HepG2 (cell line): ENCODE data around the gene TFCP2L1. TPM values are rescaled to one million over a fixed set of nuclear protein-coding genes. Genes with fewer than 3 reads are reported as not detected.

Experiments
- ATAC-seq: fragments of 200-7000 bp; cut with Tn5 transposase; 3 replicates; pipeline ENCODE4 v1.9.1; 2020; ENCODE audit warnings: mild to moderate bottlenecking, moderate library complexity
- BruUV-seq: library from RNA; stranded (reverse); fragments of 400-500 nt; replicated peaks from 2 replicates; lab custom pipeline; 2021; lab: Mats Ljungman, UMichigan
- CTCF ChIA-PET: fragments of 300-600 bp; formaldehyde crosslinking; extraction: SDS; loops from one replicate; lab custom pipeline; 2021; ENCODE audit warnings: low total read pairs, inconsistent platforms, low intra/inter-chr PET ratio; lab: Yijun Ruan, JAX
- POLR2A ChIA-PET: fragments of 350-600 bp; sonication (Branson Sonifier 250); formaldehyde crosslinking; loops from one replicate; lab custom pipeline; 2020; ENCODE audit warnings: antibody characterized with exemption, inconsistent platforms; lab: Yijun Ruan, JAX
- DNase-seq: peaks from one replicate; pipeline ENCODE4 v3.0.0-alpha.2; 2015; ENCODE audit warnings: low spot score
- FAIRE-seq: peaks from 3 replicates; lab custom pipeline; 2011; peaks lifted over from hg19 to GRCh38; lab: Jason Lieb, UNC
- H2AFZ ChIP-seq: one replicate; pipeline ENCODE4 v1.6.1; 2011; ENCODE audit warnings: low read length, inconsistent platforms
- H3K27ac ChIP-seq: fragments of 300-600 bp; 3 replicates; pipeline ENCODE4 v1.8.0; 2011; ENCODE audit warnings: mixed run types, mild to moderate bottlenecking, mixed read lengths, low read length, inconsistent platforms; ENCODE audit not compliant: insufficient read depth; ENCODE audit errors: extremely low read length
- H3K27me3 ChIP-seq, 2 experiments: fragments of 200-600 bp in 1 of 2; 2 replicates in 1 of 2; 3 replicates in 1 of 2; pipeline versions ENCODE4 v1.6.0 to v1.8.0; 2011; ENCODE audit warnings: low read length in 2 of 2, mild to moderate bottlenecking in 2 of 2, moderate library complexity in 2 of 2, inconsistent platforms in 1 of 2; ENCODE audit not compliant: insufficient read depth in 2 of 2, control insufficient read depth in 1 of 2
- H3K36me3 ChIP-seq, 2 experiments: fragments of 200-600 bp in 1 of 2; replicated peaks in 1 of 2; 2 replicates in 1 of 2; 3 replicates in 1 of 2; pipeline versions ENCODE4 v1.5.1 to v1.8.0; 2011; ENCODE audit warnings: low read length in 2 of 2, inconsistent platforms in 1 of 2; ENCODE audit not compliant: insufficient read depth in 2 of 2, control insufficient read depth in 1 of 2
- H3K4me1 ChIP-seq: 2 replicates; pipeline ENCODE4 v1.5.1; 2012; ENCODE audit warnings: low read length, inconsistent platforms; ENCODE audit not compliant: insufficient read depth
- H3K4me2 ChIP-seq: 2 replicates; pipeline ENCODE4 v1.6.0; 2011; ENCODE audit warnings: low read depth, low read length, inconsistent platforms
- H3K4me3 ChIP-seq, 3 experiments: fragments of 200-600 bp in 1 of 3; sonication (generic), shearing (Covaris generic) in 1 of 3; replicated peaks in 1 of 3; 2 replicates each; pipeline ENCODE4 v1.5.1; 2011 to 2016; ENCODE audit warnings: low read length in 3 of 3, inconsistent platforms in 2 of 3, low read depth in 2 of 3, mild to moderate bottlenecking in 2 of 3, control low read depth in 1 of 3, mixed read lengths in 1 of 3; ENCODE audit not compliant: insufficient read depth in 1 of 3
- H3K79me2 ChIP-seq: one replicate; pipeline ENCODE4 v1.6.1; 2011; ENCODE audit warnings: low read length, inconsistent platforms; ENCODE audit not compliant: insufficient read depth
- H3K9ac ChIP-seq: 2 replicates; pipeline ENCODE4 v1.6.0; 2011; ENCODE audit warnings: mild to moderate bottlenecking, low read depth, low read length, inconsistent platforms; ENCODE audit not compliant: insufficient read depth
- H3K9me3 ChIP-seq: 2 replicates; pipeline ENCODE4 v1.5.1; 2012; ENCODE audit warnings: mild to moderate bottlenecking, low read length
- H4K20me1 ChIP-seq: 2 replicates; pipeline ENCODE4 v1.6.0; 2011; ENCODE audit warnings: inconsistent platforms, mild to moderate bottlenecking, low read length, moderate library complexity; ENCODE audit not compliant: insufficient read depth
- BRD4 ChIP-seq: sonication (generic); formaldehyde crosslinking; IDR thresholded peaks from 2 replicates; pipeline ENCODE4 v1.4.0; 2020; ENCODE audit warnings: missing genetic modification reagents
- EHMT2 ChIP-seq: fragments of 200-600 bp; sonication (generic); IDR thresholded peaks from 2 replicates; pipeline ENCODE4 v1.7.0; 2017; ENCODE audit warnings: antibody characterized with exemption, low read depth, low read length, borderline replicate concordance
- EZH2 ChIP-seq: conservative IDR thresholded peaks from 2 replicates; pipeline ENCODE4 v1.6.1; 2012; ENCODE audit warnings: mild to moderate bottlenecking, low read depth, low read length, moderate library complexity
- GZF1 ChIP-seq: sonication (generic); formaldehyde crosslinking; IDR thresholded peaks from 2 replicates; pipeline ENCODE4 v1.5.1; 2020; ENCODE audit warnings: mild to moderate bottlenecking, missing genetic modification reagents
- HES4 ChIP-seq: sonication (generic); formaldehyde crosslinking; IDR thresholded peaks from 2 replicates; pipeline ENCODE4 v1.9.0; 2021; ENCODE audit warnings: mild to moderate bottlenecking, missing genetic modification reagents, borderline replicate concordance
- JDP2 ChIP-seq: sonication (generic); formaldehyde crosslinking; IDR thresholded peaks from 2 replicates; pipeline ENCODE4 v1.8.1; 2022; ENCODE audit warnings: missing genetic modification reagents, borderline replicate concordance
- MAFK ChIP-seq, 2 experiments: IDR thresholded peaks in 1 of 2; conservative IDR thresholded peaks in 1 of 2; 2 replicates each; pipeline ENCODE4 v1.6.1; 2011; ENCODE audit warnings: improper control_type of control experiment in 2 of 2, low read length in 2 of 2
- MIER2 ChIP-seq: IDR thresholded peaks from 2 replicates; pipeline ENCODE4 v1.6.1; 2016; ENCODE audit warnings: missing biosample characterization, missing genetic modification reagents
- MXI1 ChIP-seq: IDR thresholded peaks from 3 replicates; pipeline ENCODE4 v1.6.1; 2012; ENCODE audit warnings: low read depth, low read length, inconsistent platforms, borderline replicate concordance
- POGK ChIP-seq: sonication (generic); formaldehyde crosslinking; conservative IDR thresholded peaks from 2 replicates; pipeline ENCODE4 v1.8.0; 2022; ENCODE audit warnings: mild to moderate bottlenecking, moderate library complexity, missing genetic modification reagents
- SRSF9 ChIP-seq: fragments of 200-400 bp; formaldehyde crosslinking; IDR thresholded peaks from 2 replicates; pipeline ENCODE4 v1.6.1; 2018; ENCODE audit warnings: borderline replicate concordance, mild to moderate bottlenecking, low read depth, low read length; ENCODE audit not compliant: insufficient read depth, poor library complexity, severe bottlenecking
- THAP8 ChIP-seq: sonication (generic); formaldehyde crosslinking; IDR thresholded peaks from 2 replicates; pipeline ENCODE4 v1.5.1; 2020; ENCODE audit warnings: missing genetic modification reagents, mild to moderate bottlenecking, borderline replicate concordance
- YY1 ChIP-seq: IDR thresholded peaks from 2 replicates; pipeline ENCODE4 v1.6.1; 2011; ENCODE audit warnings: low read length, low read depth, moderate library complexity, mild to moderate bottlenecking; ENCODE audit not compliant: insufficient read depth, insufficient replicate concordance
- ZBTB7A ChIP-seq: sonication (generic); formaldehyde crosslinking; IDR thresholded peaks from 2 replicates; pipeline ENCODE4 v1.8.0; 2022; ENCODE audit warnings: mild to moderate bottlenecking, missing genetic modification reagents
- ZNF644 ChIP-seq: IDR thresholded peaks from 2 replicates; pipeline ENCODE4 v1.6.1; 2016; ENCODE audit warnings: low read depth
- ZNF703 ChIP-seq: sonication (generic); formaldehyde crosslinking; IDR thresholded peaks from 2 replicates; pipeline ENCODE4 v1.5.1; 2020; ENCODE audit warnings: missing genetic modification reagents, mild to moderate bottlenecking, moderate library complexity, borderline replicate concordance
- WGBS: methylation state at CpG from one replicate; pipeline ENCODE4 v1.1.6; 2017; ENCODE audit warnings: low lambda C conversion rate; 5-methylcytosine and 5-hydroxymethylcytosine counted together
- in situ Hi-C: cut with HindIII; loops from 2 replicates; pipeline ENCODE4 v1.10.0; 2017; ENCODE audit warnings: low pct_unique_long_range_greater_than_20kb; ENCODE audit not compliant: extremely low pct_ligation_motif_present
- intact Hi-C: fragments of 100-400 bp; cut with micrococcal nuclease; formaldehyde crosslinking; loops from one replicate; pipeline ENCODE4 v1.10.0; 2022; ENCODE audit not compliant: unreplicated experiment
- polyA plus RNA-seq, 8 experiments: library from polyadenylated mRNA; depleted of rRNA in 3 of 8; stranded (reverse) in 7 of 8; unstranded in 1 of 8; fragments of >200 nt; fragmentation: Illumina TruSeq in 4 of 8; extraction: Trizol in 4 of 8; gene quantifications; 2 replicates each; pipeline versions ENCODE4 v1.2.1 to v1.2.3, GENCODE V29; 2011 to 2016; ENCODE audit warnings: low read depth in 4 of 8, missing spikeins in 1 of 8, mixed read lengths in 1 of 8; ENCODE audit not compliant: insufficient read depth in 1 of 8
- total RNA-seq, 5 experiments: library from RNA; depleted of rRNA; stranded (reverse); fragments of >200 nt; fragmentation: Illumina TruSeq; extraction: Trizol; gene quantifications; 2 replicates each; pipeline ENCODE4 v1.2.3, GENCODE V29; 2016; ENCODE audit warnings: low read depth in 1 of 5
- TF ChIP-seq, protein P1 (sequence below): sonication (generic); formaldehyde crosslinking; IDR thresholded peaks from 2 replicates; pipeline ENCODE4 v1.5.1; 2020; ENCODE audit warnings: mild to moderate bottlenecking, missing genetic modification reagents, moderate library complexity

Gene TFCP2L1
- total and polyA plus RNA-seq, 2 of the 13 experiments (the other 11 are each of a cell fraction or from before 2014, with no cell fraction given) = under 0.01 TPM; not detected in 1

- TF ChIP-seq, protein P1, sequence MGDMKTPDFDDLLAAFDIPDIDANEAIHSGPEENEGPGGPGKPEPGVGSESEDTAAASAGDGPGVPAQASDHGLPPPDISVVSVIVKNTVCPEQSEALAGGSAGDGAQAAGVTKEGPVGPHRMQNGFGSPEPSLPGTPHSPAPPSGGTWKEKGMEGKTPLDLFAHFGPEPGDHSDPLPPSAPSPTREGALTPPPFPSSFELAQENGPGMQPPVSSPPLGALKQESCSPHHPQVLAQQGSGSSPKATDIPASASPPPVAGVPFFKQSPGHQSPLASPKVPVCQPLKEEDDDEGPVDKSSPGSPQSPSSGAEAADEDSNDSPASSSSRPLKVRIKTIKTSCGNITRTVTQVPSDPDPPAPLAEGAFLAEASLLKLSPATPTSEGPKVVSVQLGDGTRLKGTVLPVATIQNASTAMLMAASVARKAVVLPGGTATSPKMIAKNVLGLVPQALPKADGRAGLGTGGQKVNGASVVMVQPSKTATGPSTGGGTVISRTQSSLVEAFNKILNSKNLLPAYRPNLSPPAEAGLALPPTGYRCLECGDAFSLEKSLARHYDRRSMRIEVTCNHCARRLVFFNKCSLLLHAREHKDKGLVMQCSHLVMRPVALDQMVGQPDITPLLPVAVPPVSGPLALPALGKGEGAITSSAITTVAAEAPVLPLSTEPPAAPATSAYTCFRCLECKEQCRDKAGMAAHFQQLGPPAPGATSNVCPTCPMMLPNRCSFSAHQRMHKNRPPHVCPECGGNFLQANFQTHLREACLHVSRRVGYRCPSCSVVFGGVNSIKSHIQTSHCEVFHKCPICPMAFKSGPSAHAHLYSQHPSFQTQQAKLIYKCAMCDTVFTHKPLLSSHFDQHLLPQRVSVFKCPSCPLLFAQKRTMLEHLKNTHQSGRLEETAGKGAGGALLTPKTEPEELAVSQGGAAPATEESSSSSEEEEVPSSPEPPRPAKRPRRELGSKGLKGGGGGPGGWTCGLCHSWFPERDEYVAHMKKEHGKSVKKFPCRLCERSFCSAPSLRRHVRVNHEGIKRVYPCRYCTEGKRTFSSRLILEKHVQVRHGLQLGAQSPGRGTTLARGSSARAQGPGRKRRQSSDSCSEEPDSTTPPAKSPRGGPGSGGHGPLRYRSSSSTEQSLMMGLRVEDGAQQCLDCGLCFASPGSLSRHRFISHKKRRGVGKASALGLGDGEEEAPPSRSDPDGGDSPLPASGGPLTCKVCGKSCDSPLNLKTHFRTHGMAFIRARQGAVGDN (CRISPR knock-in tag) = no peak
- TF ChIP-seq MIER2 (CRISPR knock-in tag) (no peak), MAFK (conservative IDR thresholded peaks at IDR 0.05 in 1 of 2, IDR thresholded peaks at IDR 0.05 in 1 of 2; ENCODE audit: low read length in 2 of 2) (no peak), POGK (CRISPR knock-in tag) (no peak), ZNF703 (CRISPR knock-in tag) (no peak)
These were observed 3.0 kb upstream of the TFCP2L1 start (continued) for GRCh38 chr2:121287956-121288355.

DNA sequence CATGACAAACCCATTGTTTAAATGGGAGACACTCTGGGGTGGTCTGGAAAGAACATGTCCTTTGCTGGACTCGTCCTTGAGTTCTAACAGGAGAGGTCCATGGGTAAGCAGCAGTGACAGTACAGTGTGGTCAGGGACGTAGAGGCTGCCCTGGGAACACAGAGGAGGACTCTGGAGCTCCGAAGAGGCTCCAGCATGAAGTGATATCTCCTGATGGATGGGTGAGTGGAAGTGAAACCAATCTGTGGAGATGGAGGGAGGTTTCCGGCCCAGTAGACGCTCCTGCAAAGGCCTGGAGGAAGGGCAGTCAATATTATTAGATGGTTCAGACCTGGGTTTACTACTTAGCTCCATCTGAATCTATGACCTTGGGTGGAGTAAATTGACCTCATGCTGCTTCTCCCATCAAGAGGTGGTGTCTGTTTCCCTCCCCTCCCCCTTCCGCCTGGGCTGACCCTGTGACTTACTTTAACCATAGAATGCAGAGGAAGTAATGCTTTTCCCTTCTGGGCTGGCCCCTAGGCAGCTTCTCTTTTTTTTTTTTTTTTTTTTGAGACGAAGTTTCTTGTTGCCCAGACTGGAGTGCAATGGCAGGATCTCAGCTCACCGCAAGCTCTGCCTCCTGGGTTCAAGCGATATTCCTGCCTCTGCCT, 2.3 kb upstream of the TFCP2L1 start:
- Histone ChIP-seq H3K9me3 (no peaks in the 10 kb centered on the region), H4K20me1 (no peaks in the 10 kb centered on the region), H3K27ac (no peak overlapping the region), H3K4me3 (no peak overlapping the region), H3K9ac (no peak overlapping the region), H3K27me3 (peaks cover 20 to 82% of the 10 kb centered on the region in 2 experiments), H3K4me2 (no peak overlapping the region), H3K4me1 (peaks cover 21% of the 10 kb centered on the region), H3K79me2 (no peaks in the 10 kb centered on the region), H3K36me3 (no peaks in the 10 kb centered on the region), H2AFZ (no peak overlapping the region)
- no peak for DNase-seq
- intact Hi-C loops = no loop called here
- 38% methylated on average over 9 of the region's 9 CpGs for WGBS
- POLR2A ChIA-PET = no interaction called here
- TF ChIP-seq ZNF644 (CRISPR knock-in tag) (no peak), SRSF9 (no peak), EZH2 (no peak), ZBTB7A (CRISPR knock-in tag) (no peak), GZF1 (no peak), EHMT2 (no peak), JDP2 (CRISPR knock-in tag) (no peak), YY1 (no peak), BRD4 (CRISPR knock-in tag) (no peak), MXI1 (no peak), HES4 (CRISPR knock-in tag) (no peak), THAP8 (no peak)
- no peak; the same call in 2 of the 3 replicates for ATAC-seq
- FAIRE-seq = no peak
- CTCF ChIA-PET = no interaction called here
- in situ Hi-C loops = no loop called here
- BruUV-seq = no TSS peak
